ENCODE results near the gene CCL26. TPM values are rescaled to one million over a fixed set of nuclear protein-coding genes. Genes with fewer than 3 reads are reported as not detected.

The CCL26 gene
- total and polyA plus RNA-seq, 4 donors: 0.09 to 0.33 TPM; not detected in 2

DNA sequence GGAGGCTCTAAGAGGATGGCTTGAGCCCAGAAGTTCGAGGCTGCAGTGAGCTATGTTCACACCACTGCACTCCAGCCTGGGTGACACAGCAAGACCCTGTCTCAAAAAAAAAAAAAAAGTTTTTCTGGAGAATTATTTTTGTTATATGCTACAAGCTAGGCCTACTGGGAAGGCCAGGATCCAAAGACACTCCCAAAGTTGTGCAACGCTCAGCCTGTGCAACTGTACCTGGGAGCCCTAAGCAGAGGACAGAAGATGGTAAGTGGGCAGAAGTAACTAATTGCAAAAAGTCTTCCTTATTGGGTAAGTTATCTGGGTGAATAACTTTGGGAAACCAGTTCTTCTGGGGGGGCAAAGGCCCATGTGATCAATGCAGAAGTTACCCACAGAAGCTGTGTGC lies 50.6 kb downstream of the CCL26 start:
- TF ChIP-seq NR2F2 (IDR thresholded peaks at IDR 0.05) (no peak), HNF4A (conservative IDR thresholded peaks at IDR 0.05) (no peak), EGR1 (IDR thresholded peaks at IDR 0.05; ENCODE audit: low read depth in 2 of 2) (no peak), GABPA (IDR thresholded peaks at IDR 0.05 in 1 of 2, conservative IDR thresholded peaks at IDR 0.05 in 1 of 2) (no peak), RAD21 (IDR thresholded peaks at IDR 0.05) (no peak)
- TF ChIP-seq, protein P1, sequence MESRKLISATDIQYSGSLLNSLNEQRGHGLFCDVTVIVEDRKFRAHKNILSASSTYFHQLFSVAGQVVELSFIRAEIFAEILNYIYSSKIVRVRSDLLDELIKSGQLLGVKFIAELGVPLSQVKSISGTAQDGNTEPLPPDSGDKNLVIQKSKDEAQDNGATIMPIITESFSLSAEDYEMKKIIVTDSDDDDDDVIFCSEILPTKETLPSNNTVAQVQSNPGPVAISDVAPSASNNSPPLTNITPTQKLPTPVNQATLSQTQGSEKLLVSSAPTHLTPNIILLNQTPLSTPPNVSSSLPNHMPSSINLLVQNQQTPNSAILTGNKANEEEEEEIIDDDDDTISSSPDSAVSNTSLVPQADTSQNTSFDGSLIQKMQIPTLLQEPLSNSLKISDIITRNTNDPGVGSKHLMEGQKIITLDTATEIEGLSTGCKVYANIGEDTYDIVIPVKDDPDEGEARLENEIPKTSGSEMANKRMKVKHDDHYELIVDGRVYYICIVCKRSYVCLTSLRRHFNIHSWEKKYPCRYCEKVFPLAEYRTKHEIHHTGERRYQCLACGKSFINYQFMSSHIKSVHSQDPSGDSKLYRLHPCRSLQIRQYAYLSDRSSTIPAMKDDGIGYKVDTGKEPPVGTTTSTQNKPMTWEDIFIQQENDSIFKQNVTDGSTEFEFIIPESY (IDR thresholded peaks at IDR 0.05): no peak
- TF ChIP-seq, protein P2, sequence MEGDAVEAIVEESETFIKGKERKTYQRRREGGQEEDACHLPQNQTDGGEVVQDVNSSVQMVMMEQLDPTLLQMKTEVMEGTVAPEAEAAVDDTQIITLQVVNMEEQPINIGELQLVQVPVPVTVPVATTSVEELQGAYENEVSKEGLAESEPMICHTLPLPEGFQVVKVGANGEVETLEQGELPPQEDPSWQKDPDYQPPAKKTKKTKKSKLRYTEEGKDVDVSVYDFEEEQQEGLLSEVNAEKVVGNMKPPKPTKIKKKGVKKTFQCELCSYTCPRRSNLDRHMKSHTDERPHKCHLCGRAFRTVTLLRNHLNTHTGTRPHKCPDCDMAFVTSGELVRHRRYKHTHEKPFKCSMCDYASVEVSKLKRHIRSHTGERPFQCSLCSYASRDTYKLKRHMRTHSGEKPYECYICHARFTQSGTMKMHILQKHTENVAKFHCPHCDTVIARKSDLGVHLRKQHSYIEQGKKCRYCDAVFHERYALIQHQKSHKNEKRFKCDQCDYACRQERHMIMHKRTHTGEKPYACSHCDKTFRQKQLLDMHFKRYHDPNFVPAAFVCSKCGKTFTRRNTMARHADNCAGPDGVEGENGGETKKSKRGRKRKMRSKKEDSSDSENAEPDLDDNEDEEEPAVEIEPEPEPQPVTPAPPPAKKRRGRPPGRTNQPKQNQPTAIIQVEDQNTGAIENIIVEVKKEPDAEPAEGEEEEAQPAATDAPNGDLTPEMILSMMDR (IDR thresholded peaks at IDR 0.05; ENCODE audit: low read depth, low read length, missing input control): no peak
- TF ChIP-seq, protein P3, sequence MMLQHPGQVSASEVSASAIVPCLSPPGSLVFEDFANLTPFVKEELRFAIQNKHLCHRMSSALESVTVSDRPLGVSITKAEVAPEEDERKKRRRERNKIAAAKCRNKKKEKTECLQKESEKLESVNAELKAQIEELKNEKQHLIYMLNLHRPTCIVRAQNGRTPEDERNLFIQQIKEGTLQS (IDR thresholded peaks at IDR 0.05): no peak
- no peak overlapping the region for H3K4me3 ChIP-seq (ENCODE audit: low read depth in 1 of 3, low read length in 3 of 3)
- H3K36me3 ChIP-seq (ENCODE audit: control insufficient read depth in 4 of 4, insufficient read depth in 3 of 4, low read depth in 1 of 4, low read length in 3 of 4): no peaks in the 10 kb centered on the region
- no peak overlapping the region for H3K9ac ChIP-seq (ENCODE audit: low read depth in 1 of 2, low read length in 2 of 2)
- whole genome bisulfite sequencing: 90% methylated on average over 2 of the region's 2 CpGs
- DNase-seq (ENCODE audit: low spot score): no peak
- no peaks in the 10 kb centered on the region for H3K4me1 ChIP-seq (ENCODE audit: control insufficient read depth in 4 of 4, insufficient read depth in 4 of 4, low read length in 3 of 4)
- no peak overlapping the region for H3K27ac ChIP-seq (ENCODE audit: low read depth in 1 of 2, low read length in 2 of 2)
- H3K27me3 ChIP-seq (ENCODE audit: control insufficient read depth in 4 of 4, insufficient read depth in 4 of 4, low read length in 3 of 4): no peaks in the 10 kb centered on the region
- H3K9me3 ChIP-seq (ENCODE audit: control insufficient read depth in 4 of 4, low read length in 3 of 4): no peaks in the 10 kb centered on the region

DNA sequence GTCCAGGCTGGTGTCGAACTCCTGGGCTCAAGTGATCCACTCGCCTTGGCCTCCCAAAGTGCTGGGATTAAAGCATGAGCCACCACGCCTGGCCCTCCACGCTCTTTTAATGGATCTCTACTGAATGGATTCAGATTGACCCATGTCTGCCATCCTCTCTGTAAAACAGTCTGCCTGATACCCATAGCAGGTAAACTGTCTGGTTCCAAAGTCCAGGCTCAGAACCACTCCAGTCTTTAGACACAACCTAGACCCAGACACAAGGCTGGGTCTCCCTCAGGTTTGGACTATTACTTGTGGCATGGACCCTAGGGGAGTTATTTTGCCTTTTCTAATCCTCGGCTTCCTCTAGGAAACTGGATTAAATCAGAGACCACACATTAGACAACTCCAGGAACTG lies 52.4 kb downstream of the CCL26 start:
- Histone ChIP-seq H3K36me3 (ENCODE audit: control insufficient read depth in 4 of 4, insufficient read depth in 3 of 4, low read depth in 1 of 4, low read length in 3 of 4) (no peaks in the 10 kb centered on the region), H3K4me3 (ENCODE audit: low read depth in 1 of 3, low read length in 3 of 3) (no peak overlapping the region), H3K4me1 (ENCODE audit: control insufficient read depth in 4 of 4, insufficient read depth in 4 of 4, low read length in 3 of 4) (no peaks in the 10 kb centered on the region), H3K9ac (ENCODE audit: low read depth in 1 of 2, low read length in 2 of 2) (no peak overlapping the region), H3K27ac (ENCODE audit: low read depth in 1 of 2, low read length in 2 of 2) (no peak overlapping the region), H3K9me3 (ENCODE audit: control insufficient read depth in 4 of 4, low read length in 3 of 4) (no peaks in the 10 kb centered on the region), H3K27me3 (ENCODE audit: control insufficient read depth in 4 of 4, insufficient read depth in 4 of 4, low read length in 3 of 4) (no peaks in the 10 kb centered on the region)
- no peak for DNase-seq (ENCODE audit: low spot score)
- WGBS: 96% methylated on average over 5 of the region's 5 CpGs
- TF ChIP-seq, protein P4, sequence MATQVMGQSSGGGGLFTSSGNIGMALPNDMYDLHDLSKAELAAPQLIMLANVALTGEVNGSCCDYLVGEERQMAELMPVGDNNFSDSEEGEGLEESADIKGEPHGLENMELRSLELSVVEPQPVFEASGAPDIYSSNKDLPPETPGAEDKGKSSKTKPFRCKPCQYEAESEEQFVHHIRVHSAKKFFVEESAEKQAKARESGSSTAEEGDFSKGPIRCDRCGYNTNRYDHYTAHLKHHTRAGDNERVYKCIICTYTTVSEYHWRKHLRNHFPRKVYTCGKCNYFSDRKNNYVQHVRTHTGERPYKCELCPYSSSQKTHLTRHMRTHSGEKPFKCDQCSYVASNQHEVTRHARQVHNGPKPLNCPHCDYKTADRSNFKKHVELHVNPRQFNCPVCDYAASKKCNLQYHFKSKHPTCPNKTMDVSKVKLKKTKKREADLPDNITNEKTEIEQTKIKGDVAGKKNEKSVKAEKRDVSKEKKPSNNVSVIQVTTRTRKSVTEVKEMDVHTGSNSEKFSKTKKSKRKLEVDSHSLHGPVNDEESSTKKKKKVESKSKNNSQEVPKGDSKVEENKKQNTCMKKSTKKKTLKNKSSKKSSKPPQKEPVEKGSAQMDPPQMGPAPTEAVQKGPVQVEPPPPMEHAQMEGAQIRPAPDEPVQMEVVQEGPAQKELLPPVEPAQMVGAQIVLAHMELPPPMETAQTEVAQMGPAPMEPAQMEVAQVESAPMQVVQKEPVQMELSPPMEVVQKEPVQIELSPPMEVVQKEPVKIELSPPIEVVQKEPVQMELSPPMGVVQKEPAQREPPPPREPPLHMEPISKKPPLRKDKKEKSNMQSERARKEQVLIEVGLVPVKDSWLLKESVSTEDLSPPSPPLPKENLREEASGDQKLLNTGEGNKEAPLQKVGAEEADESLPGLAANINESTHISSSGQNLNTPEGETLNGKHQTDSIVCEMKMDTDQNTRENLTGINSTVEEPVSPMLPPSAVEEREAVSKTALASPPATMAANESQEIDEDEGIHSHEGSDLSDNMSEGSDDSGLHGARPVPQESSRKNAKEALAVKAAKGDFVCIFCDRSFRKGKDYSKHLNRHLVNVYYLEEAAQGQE (IDR thresholded peaks at IDR 0.05): no peak
- peak; percentile 8 to 28 for TF ChIP-seq HNF4A (conservative IDR thresholded peaks at IDR 0.05)

Other genes with a start within 250 kb of the CCL26 start
- gene HIP1, start 33.3 kb downstream of the CCL26 start, total RNA-seq: 10 to 100 TPM in 1 of 2 donors, 1 to 10 TPM in 1; 3.8 to 13.6 TPM
- gene HIP1, start 33.3 kb downstream of the CCL26 start, polyA plus RNA-seq: 1 to 10 TPM; 5.8 to 9.7 TPM
- 1 to 10 TPM in 1 of 2 donors, under 1 TPM in 1; 0.47 to 2.1 TPM for gene CCL24, start 41.6 kb upstream of the CCL26 start, total RNA-seq
- 1 to 10 TPM in 1 of 2 donors, not detected in 1; 1.6 TPM for gene CCL24, start 41.6 kb upstream of the CCL26 start, polyA plus RNA-seq
- 10 to 100 TPM; 13.6 to 18.8 TPM for gene RHBDD2, start 106.8 kb upstream of the CCL26 start, total RNA-seq
- gene RHBDD2, start 106.8 kb upstream of the CCL26 start, polyA plus RNA-seq: 10 to 100 TPM; 55.7 to 65.0 TPM
- 100 to 1,000 TPM; 116 to 571 TPM for gene POR, start 142.9 kb upstream of the CCL26 start, total RNA-seq
- gene POR, start 142.9 kb upstream of the CCL26 start, polyA plus RNA-seq: 100 to 1,000 TPM; 377 to 973 TPM
- gene TMEM120A, start 222.4 kb upstream of the CCL26 start, total RNA-seq: 10 to 100 TPM; 18.7 to 29.5 TPM
- 10 to 100 TPM; 34.8 to 73.9 TPM for gene TMEM120A, start 222.4 kb upstream of the CCL26 start, polyA plus RNA-seq

Data from liver (tissue), 9 donors.